Stimulated activated CD4-positive, alpha-beta T cell treated with anti-CD3 and anti-CD28 coated beads, Interleukin-4, amount 100 ng/mL, for 48 hours (primary cell): Measurements from ENCODE around the gene EGFLAM.
"Not testable (repeated sequence)": the region's sequence is repeated elsewhere in the genome, so short reads cannot be mapped to it uniquely, and the experiment has no call there.

Source experiments
- DNase-seq, 2 donors: peaks; one replicate each; pipeline ENCODE4 v3.0.0-alpha.2; 2020; ENCODE audit warnings: low read depth in 2 of 2

EGFLAM gene

DNA sequence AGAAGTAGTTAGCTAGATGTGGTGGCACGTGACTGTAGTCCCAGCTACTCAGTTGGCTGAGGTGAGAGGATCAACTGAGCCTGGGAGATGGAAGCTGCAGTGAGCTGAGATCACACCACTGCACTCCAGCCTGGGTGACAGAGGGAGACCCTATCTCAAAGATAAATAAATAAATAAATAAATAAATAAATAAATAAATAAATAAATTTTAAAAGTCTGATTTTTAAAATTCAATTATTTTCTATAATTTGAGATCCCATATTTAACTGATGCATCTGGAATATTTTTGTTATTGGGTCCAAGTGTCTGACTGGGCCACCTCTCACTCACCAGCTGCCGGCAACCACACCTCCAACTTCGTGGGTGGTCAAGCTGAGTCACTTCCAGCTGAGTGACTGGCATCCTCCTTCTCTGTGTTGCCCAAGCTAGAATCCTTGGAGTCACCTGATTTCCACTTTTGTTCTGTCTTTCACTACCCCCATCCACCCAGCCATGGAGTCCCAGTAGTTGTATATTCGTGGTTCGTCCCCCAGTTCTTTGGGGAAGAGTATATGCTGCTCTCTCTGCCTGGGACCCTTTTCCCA, 70.9 kb downstream of the EGFLAM start:
- DNase-seq, result no peak

GRCh38 chr5:38330207-38330606, 71.8 kb downstream of the EGFLAM start:
- DNase-seq, result no peak

GRCh38 chr5:38331831-38332230, 73.5 kb downstream of the EGFLAM start:
- DNase-seq, result no peak

DNA sequence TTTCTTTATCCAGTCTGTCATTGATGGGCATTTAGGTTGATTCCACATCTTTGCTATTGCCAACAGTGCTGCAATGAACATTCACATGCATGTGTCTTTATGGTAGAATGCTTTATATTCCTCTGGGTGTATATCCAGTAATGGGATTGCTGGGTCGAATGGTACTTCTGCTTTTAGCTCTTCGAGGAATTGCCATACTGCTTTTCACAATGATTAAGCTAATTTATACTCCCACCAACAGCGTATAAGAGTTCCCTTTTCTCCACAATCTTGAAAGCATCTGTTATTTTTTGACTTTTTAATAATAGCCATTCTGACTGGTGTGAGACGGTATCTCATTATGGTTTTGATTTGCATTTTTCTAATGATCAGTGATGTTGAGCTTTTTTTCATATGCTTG, 74.8 kb downstream of the EGFLAM start:
- not testable (repeated sequence) for DNase-seq

DNA sequence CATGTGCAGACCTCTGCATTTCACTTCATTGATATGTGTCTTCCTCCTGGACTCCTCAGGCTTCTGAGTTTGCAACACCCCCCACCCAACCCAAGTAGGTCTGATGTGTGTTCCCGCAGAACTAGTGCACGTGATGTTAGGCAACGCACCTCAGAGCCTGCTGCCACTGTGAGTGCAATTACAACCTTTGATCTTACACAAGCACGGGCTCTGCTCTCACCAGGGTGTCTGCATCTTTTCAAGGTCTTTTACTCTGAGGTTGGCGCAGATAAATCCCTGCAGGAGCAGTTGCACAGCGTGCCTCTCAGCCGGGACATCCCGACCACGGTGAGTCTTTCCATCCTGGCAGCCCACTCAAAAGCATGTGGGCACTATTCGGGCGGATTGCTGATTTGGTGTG, 80.1 kb downstream of the EGFLAM start:
- DNase-seq, result no peak

DNA sequence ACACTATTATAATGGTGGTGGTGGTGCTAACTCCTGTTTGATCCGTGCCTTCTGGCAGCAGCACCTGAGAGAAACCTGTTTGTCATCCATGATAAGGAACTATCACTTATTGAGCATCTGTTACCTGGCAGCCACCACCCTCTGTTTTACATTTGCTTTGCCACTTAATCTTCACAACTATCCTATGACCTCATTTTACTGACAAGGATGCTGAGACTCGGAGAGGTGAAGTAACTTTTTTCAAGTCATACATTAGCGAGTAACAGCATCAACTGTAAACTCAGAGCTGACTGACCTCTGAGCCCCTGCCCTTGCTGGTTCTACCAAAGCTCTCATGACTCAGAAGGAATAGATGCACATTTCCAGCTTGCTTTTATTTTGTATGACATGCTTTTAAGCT, 81.1 kb downstream of the EGFLAM start:
- DNase-seq, result no peak

- DNase-seq, result no peak
Observed at GRCh38 chr5:38341056-38341455, 82.7 kb downstream of the EGFLAM start.

DNA sequence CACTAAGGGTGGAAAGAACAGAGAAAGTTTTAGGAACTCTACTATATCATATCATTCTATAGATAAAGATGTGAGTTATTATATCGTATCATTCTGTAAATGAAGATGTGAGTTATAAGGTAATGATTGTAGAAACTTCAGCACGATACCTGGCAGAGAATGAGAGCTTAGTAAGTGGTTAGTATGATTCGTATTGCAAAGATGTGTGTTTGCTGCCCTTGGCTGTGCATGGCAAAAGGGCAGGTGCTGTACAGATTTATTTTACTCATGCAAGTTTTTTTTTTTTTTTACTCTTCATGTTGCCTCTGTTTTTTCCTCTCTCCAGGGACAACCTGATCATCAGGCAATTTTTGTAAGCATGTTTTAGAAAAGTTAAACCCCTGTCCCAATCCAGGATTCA, 83.3 kb downstream of the EGFLAM start:
- no peak for DNase-seq

DNA sequence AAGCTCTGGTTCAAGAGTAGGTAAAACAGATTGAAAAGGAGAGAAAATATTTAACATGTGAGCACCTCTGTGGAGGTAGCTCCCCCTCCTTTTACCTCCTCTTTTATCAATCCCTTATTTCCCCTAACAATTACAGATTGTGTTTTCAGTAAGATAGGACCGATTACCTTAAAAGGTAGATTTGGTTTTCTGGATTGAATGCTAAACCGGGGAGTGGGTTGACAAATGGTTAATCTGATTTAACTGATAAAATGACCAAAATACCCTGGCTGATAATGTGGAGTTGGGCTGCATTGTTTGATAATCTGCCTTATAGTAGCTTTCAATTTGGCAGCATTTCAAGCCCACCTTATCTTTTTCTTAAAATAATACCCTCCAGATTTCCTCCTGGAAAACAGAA, 83.9 kb downstream of the EGFLAM start:
- no peak for DNase-seq

DNA sequence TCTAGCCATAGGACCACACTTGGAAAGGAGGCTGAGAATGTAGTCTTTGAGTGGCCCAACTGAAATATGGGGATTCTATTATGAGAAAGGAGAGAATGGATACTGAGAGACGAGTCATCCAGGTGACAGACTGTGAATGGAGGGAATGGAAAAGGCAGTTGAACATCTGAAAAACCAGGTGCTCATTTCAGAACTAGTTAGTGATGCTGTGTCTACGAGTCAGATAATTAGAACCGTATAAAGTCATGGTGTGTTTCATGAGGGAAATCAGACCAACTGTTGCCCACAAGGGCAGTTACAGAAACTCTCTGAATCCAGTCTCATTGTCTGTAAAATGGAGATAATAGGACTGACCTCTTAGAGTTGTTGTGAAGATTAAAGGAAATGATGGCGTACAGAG, 86.5 kb downstream of the EGFLAM start:
- DNase-seq, result no peak

DNA sequence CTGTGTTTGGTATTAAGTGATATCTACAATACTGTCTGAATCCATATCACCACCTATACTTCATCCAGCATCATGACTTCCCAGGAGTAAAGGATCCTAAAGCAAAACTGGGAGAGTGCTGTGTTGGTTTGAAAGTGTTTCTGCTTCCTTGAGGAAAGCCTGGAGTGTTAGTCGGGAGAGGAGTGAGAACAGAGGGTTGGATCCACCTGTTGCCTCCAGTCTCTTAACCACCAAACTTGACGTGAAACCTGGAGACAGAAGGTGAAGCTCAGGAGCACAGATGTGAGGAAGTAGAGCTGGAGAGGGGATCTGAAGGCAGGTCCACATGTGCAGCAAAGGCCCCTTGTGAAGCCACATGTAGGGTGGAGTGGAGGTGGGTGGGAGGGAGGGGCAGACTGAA, 88.2 kb downstream of the EGFLAM start:
- DNase-seq, result no peak

GRCh38 chr5:38347040-38347763, 88.8 kb downstream of the EGFLAM start:
- DNase-seq, result no peak

- no peak for DNase-seq
Observed at GRCh38 chr5:38347896-38348295, 89.5 kb downstream of the EGFLAM start.

DNA sequence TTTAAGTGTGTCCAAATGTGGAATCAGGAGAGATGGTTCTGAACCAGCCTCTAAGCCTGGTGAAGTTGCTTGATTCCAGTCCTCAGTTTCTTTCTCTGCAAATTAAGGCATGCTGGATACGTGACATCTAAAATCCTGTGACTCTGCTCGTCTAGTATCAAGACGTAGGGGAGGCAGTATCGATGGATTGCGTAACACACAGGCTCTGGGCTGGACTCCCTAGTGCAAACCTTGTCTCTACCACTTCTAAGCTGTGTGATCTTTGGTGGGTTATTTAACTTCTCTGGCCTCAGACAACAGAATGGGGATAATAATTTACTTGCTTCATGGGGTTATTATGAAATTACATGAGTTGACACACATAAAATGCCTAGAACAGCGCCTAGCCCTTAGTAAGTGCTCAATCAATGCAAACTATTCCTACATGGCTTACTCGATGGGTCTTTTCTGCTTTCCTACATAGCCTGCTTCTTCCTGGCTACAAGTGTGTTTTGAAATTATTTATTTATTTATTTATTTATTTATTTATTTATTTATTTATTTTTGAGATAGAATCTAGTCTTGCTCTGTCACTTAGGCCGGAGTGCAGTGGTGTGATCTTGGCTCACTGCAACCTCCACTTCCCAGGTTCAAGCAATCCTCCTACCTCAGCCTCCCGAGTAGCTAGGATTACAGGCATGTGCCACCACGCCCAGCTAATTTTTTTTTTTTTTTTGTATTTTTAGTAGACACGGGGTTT, 102.1 kb downstream of the EGFLAM start:
- no peak for DNase-seq

GRCh38 chr5:38362713-38363112, 104.4 kb downstream of the EGFLAM start:
- DNase-seq, result no peak

DNA sequence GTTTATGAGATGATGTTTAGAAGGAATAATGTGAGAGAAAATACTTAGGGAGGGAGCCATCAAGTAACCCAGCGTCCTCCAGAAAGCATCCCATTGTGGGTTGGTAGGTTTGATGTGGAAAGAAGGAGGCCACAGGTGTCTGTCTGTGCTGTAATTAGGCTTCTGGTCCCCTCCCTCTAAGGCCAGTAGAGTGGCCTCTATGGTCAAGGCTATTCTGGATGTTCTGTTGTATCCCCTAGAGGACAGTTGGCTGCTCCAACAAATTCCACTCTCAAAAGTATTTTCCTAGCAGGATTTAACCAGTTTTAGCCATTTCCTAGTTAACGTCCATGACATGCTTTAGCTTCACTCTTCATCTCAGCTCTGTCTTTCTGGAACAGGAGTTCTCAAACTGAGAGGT, 106.5 kb downstream of the EGFLAM start:
- no peak for DNase-seq

DNA sequence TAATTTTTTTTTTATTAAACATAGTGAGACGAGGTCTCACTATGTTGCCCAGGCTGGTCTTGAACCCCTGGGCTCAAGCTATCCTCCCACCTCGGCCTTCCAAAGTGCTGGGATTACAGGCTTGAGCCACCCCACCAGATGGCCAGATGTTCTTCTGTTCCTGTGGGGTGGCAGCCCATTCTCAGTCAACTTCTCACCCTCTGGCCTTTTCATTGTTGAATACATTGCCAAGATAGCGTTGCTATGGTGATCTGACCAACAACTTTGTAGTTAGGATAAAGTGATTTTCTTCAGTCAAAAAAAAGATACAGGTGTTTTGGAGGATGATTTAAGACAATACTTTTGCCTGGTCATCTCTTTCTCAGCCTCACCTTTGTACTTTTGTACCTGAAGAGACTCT, 109.1 kb downstream of the EGFLAM start:
- no peak for DNase-seq

GRCh38 chr5:38367966-38368365, 109.6 kb downstream of the EGFLAM start:
- no peak for DNase-seq

DNA sequence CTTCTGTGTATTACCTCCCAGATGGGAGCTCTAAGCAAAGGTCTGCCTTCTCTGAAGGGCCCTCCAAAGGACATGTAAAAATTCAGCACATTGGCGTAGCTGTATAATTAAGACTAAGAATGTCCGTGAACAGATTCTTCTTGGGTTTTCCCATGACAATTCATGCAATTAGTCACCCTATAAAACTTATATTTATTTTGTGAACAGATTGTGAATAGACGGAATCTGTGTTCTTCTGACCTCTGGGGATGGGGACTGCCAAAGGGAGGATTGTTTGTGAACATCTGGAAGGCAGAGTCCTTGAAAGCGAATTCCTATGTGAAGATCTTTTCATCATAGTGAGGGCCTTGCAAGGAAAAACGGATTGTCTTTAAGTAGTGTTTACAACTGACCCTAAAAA, 111.3 kb downstream of the EGFLAM start:
- DNase-seq, result no peak

DNA sequence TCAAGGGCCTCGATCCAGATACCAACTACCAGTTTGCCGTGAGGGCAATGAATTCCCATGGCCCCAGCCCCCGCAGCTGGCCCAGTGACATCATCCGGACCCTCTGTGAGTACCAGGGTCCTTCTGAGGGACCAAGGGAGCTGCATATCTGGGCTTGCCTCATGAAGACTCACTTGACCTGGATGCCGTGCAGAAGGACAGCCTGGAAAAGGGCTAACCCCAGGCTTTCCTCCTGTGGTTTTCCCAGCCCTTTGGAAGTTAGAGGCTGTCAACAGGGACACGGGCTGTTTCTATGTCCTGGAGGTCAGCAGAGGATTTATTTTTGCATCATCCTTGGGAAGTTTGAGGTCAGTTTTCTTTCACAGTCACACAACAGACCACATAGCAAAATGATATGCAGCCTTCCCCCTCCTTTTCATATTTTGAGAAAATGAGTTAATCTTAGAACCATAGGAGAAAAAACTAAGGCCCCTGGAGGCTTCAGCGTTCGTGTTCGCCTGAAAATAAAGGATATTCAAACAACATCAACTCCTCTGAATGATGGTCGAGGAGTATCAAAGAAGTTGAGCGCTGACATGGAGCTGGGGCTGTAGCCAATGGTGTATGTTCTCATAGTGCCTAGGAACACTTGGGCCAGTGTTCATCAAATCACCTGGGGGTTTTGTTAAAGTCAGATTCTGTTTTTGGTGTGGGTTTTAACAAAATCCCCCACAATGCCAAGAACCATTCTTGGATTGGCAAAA, 112.2 kb downstream of the EGFLAM start:
- no peak for DNase-seq

- DNase-seq, result no peak
Observed at GRCh38 chr5:38371596-38371995, 113.2 kb downstream of the EGFLAM start.

- DNase-seq, result no peak
Observed at GRCh38 chr5:38373743-38374142, 115.4 kb downstream of the EGFLAM start.
